Neutrophil (primary cell): ENCODE measurements around the gene LHX6.

Source experiments
- H3K27ac ChIP-seq: fragments of 200-600 bp; sonication (generic); 2 replicates; pipeline ENCODE4 v1.5.1; 2016; ENCODE audit warnings: mild to moderate bottlenecking, moderate library complexity
- H3K27me3 ChIP-seq: fragments of 200-600 bp; sonication (generic); 2 replicates; pipeline ENCODE4 v1.6.0; 2016; ENCODE audit warnings: mild to moderate bottlenecking
- H3K36me3 ChIP-seq: fragments of 200-600 bp; sonication (generic); 2 replicates; pipeline ENCODE4 v1.5.1; 2017
- H3K4me1 ChIP-seq, 2 experiments: fragments of 200-600 bp in 1 of 2; sonication (generic) in 1 of 2; 1 replicate in 1 of 2; 2 replicates in 1 of 2; pipeline versions ENCODE4 v1.5.1 to v1.6.1; 2013 to 2016; ENCODE audit warnings: low read depth in 1 of 2, low read length in 1 of 2, mild to moderate bottlenecking in 1 of 2, moderate library complexity in 1 of 2; ENCODE audit not compliant: control insufficient read depth in 1 of 2, insufficient read depth in 1 of 2
- H3K4me3 ChIP-seq, 2 experiments: fragments of 200-600 bp in 1 of 2; sonication (generic) in 1 of 2; 1 replicate in 1 of 2; 2 replicates in 1 of 2; pipeline ENCODE4 v1.5.1; 2013 to 2016; ENCODE audit warnings: low read depth in 1 of 2, low read length in 1 of 2, mild to moderate bottlenecking in 1 of 2, moderate library complexity in 1 of 2
- H3K9me3 ChIP-seq: fragments of 200-600 bp; sonication (generic); 2 replicates; pipeline ENCODE4 v1.5.1; 2016
- TF ChIP-seq, protein P1 (sequence below): fragments of 200-600 bp; sonication (generic); IDR thresholded peaks from 2 replicates; pipeline ENCODE4 v1.5.1; 2016; ENCODE audit warnings: antibody characterized with exemption

Gene LHX6

DNA sequence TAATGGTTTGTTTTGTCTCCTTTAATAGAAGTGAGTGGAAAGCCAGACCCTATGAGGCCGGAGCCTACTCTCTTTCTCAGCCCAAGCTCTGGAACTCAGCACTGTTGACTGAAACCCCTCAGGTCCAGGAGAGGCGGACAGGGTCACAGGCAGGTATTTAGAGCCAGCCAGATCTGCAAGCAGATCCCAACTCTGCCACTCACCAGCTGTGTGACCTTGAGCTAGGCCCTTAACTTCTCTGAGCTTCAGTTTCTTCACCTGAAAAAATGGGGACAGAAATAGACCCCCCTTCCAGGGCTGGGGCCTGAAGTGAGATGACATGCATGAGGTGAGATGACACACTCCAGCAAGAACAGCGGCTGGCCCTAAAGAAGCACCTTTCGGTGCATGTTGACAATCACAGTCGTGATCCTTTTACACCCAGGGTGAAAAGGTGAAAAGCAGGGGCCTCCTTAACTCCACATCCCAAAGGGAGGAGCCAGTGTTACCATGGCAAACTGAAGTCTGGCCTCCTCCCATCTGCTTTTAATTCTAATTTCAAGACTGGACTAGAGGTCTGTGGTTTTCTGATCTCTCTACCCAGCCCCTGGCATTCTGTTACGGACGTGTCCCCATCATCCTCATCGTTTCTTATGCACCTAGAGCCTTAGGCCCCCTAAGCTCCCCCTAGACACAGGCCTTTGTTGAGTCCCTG is 41.8 kb downstream of the LHX6 start:
- Histone ChIP-seq H3K4me1 (no peaks in the 10 kb centered on the region), H3K27ac (no peak overlapping the region), H3K36me3 (no peaks in the 10 kb centered on the region), H3K27me3 (peaks cover 18% of the 10 kb centered on the region), H3K9me3 (no peaks in the 10 kb centered on the region), H3K4me3 (no peak overlapping the region)
- TF ChIP-seq, protein P1, sequence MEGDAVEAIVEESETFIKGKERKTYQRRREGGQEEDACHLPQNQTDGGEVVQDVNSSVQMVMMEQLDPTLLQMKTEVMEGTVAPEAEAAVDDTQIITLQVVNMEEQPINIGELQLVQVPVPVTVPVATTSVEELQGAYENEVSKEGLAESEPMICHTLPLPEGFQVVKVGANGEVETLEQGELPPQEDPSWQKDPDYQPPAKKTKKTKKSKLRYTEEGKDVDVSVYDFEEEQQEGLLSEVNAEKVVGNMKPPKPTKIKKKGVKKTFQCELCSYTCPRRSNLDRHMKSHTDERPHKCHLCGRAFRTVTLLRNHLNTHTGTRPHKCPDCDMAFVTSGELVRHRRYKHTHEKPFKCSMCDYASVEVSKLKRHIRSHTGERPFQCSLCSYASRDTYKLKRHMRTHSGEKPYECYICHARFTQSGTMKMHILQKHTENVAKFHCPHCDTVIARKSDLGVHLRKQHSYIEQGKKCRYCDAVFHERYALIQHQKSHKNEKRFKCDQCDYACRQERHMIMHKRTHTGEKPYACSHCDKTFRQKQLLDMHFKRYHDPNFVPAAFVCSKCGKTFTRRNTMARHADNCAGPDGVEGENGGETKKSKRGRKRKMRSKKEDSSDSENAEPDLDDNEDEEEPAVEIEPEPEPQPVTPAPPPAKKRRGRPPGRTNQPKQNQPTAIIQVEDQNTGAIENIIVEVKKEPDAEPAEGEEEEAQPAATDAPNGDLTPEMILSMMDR: no peak

GRCh38 chr9:122186301-122186700 is 42.5 kb downstream of the LHX6 start:
- no peaks in the 10 kb centered on the region for H3K9me3 ChIP-seq
- peaks cover 23% of the 10 kb centered on the region for H3K27me3 ChIP-seq
- TF ChIP-seq, protein P1: no peak

GRCh38 chr9:122184551-122184950 is 44.2 kb downstream of the LHX6 start:
- H3K27ac ChIP-seq: no peak overlapping the region
- TF ChIP-seq, protein P1: no peak
- H3K4me3 ChIP-seq: no peak overlapping the region
- H3K9me3 ChIP-seq: no peaks in the 10 kb centered on the region
- no peaks in the 10 kb centered on the region for H3K4me1 ChIP-seq
- H3K27me3 ChIP-seq: peaks cover 23% of the 10 kb centered on the region
- H3K36me3 ChIP-seq: no peaks in the 10 kb centered on the region

More at GRCh38 chr9:122186301-122186700, 42.5 kb downstream of the LHX6 start:
- Histone ChIP-seq H3K4me1 (no peaks in the 10 kb centered on the region), H3K4me3 (no peak overlapping the region), H3K36me3 (no peaks in the 10 kb centered on the region), H3K27ac (no peak overlapping the region)

DNA sequence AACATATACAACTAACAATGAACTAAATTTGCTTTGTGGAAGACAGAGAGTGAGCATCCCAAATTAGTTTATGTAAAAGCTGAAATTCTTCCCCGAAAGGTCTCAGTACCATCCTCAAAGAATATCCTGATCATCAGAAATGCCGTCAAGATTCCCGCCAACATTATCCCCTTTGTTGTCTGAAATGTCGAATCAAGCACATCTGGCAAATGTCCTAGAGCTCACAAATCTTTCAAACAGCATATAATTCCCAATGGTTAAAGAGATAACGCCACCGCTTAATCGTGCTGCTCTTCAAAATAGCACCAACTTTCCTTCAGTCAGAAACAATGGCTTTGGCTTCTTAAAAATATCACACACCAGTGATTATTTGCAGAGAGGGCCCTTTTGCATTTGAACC is 45.3 kb downstream of the LHX6 start:
- Histone ChIP-seq H3K9me3 (no peaks in the 10 kb centered on the region), H3K4me3 (no peak overlapping the region), H3K36me3 (no peaks in the 10 kb centered on the region), H3K27ac (no peak overlapping the region), H3K27me3 (peaks cover 23% of the 10 kb centered on the region), H3K4me1 (no peaks in the 10 kb centered on the region)
- TF ChIP-seq, protein P1: no peak

DNA sequence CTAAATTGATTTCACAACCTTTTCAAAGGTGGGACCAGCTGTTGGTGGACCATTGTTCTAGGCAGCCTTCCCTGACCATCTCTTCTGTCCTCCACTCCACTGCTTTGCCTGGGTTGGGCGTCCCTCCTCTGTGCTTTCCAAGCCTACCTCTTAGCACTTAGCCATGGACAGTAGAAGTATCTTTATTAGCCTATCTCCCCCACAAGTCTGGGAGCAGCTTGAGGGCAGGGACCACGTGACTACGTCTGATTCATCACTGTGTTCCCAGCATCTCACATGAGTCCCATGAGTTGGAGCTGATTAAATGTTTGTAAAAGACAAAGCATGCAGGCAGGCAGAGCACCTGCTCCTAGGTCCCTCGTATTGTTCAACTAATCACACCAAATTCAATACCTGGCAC is 48.1 kb downstream of the LHX6 start:
- peaks cover 28% of the 10 kb centered on the region for H3K27me3 ChIP-seq

More for the DNA sequence above, 48.1 kb downstream of the LHX6 start:
- no peaks in the 10 kb centered on the region for H3K9me3 ChIP-seq
- TF ChIP-seq, protein P1: no peak
- no peaks in the 10 kb centered on the region for H3K36me3 ChIP-seq
- H3K4me3 ChIP-seq: no peak overlapping the region
- no peaks in the 10 kb centered on the region for H3K4me1 ChIP-seq
- no peak overlapping the region for H3K27ac ChIP-seq
